ENCODE data around the gene ELK4.

Gene ELK4

DNA sequence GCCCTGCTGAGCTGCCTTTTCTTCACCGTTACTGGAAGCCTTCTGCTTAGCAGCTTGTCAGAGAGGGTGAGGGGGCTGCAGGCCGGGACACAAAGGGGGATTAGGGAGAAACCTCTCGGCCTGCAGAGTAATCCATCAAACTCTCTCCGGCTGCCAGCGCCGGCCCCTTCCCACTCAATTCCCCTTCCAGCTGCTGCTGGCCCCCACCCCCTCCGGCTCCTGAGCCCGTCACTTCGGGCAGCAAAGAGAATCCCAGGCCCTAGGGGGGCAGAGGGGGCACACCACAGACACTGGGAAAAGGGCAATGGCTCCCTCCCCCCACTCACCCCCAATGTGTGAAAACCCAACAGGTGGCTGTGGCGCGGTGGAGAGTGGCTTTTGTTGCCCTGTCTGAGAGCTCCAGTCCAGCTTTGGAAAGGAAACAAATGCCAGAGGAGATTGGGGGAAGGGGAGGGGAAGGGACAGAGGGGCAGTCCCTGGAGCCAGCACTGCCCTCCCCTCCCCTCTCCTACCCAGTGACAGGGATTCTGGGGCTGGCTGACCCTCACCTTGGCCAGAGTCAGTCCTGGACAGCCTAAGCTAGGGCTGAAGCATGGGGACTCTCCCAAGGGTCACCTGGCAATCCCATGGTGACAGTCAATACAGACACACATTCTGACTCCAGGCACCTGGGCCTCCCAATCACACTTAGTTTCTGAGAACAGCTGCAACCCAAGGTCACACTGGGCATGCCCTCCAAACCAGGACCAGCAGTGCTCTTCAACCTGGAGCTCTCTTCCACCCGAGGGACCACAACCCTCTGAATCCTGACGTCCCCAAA, 39.0 kb upstream of the ELK4 start:
- Histone ChIP-seq H3K36me3 (peaks cover 5% of the 10 kb centered on the region; the same call in 1 of the 2 replicates), H3K27me3 (ENCODE audit: insufficient read depth, low read depth, severe bottlenecking) (no peaks in the 10 kb centered on the region), H3K9me3 (ENCODE audit: severe bottlenecking) (no peaks in the 10 kb centered on the region), H3K4me3 (ENCODE audit: low read depth, low read length) (peak overlapping the region; percentile 28), H3K27ac (peak overlapping the region; percentile 95)
- TF ChIP-seq, protein P1, sequence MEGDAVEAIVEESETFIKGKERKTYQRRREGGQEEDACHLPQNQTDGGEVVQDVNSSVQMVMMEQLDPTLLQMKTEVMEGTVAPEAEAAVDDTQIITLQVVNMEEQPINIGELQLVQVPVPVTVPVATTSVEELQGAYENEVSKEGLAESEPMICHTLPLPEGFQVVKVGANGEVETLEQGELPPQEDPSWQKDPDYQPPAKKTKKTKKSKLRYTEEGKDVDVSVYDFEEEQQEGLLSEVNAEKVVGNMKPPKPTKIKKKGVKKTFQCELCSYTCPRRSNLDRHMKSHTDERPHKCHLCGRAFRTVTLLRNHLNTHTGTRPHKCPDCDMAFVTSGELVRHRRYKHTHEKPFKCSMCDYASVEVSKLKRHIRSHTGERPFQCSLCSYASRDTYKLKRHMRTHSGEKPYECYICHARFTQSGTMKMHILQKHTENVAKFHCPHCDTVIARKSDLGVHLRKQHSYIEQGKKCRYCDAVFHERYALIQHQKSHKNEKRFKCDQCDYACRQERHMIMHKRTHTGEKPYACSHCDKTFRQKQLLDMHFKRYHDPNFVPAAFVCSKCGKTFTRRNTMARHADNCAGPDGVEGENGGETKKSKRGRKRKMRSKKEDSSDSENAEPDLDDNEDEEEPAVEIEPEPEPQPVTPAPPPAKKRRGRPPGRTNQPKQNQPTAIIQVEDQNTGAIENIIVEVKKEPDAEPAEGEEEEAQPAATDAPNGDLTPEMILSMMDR (IDR thresholded peaks at IDR 0.05; ENCODE audit: low read depth, low read length): no peak
- DNase-seq: peak; percentile 100

DNA sequence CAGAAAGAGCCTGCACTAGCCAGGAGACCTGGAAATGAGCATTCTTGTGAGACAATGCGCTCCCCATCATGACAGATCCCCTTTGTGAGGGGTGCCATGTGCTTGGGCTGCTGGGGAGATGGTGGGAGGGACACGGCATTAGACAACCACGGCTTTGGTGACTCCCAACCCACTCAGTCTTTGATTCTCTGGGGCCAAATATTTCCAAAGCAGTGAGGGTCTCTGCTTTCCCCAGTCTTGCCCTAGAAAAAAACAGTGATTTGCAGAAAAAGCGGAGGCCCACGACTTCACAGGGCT, 38.3 kb upstream of the ELK4 start:
- Histone ChIP-seq H3K36me3 (peaks cover 5% of the 10 kb centered on the region; the same call in 1 of the 2 replicates), H3K27me3 (ENCODE audit: insufficient read depth, low read depth, severe bottlenecking) (no peaks in the 10 kb centered on the region), H3K4me3 (ENCODE audit: low read depth, low read length) (peak overlapping the region; percentile 28), H3K9me3 (ENCODE audit: severe bottlenecking) (no peaks in the 10 kb centered on the region), H3K27ac (peak overlapping the region; percentile 95)
- TF ChIP-seq, protein P1 (IDR thresholded peaks at IDR 0.05; ENCODE audit: low read depth, low read length): no peak
- no peak for DNase-seq

DNA sequence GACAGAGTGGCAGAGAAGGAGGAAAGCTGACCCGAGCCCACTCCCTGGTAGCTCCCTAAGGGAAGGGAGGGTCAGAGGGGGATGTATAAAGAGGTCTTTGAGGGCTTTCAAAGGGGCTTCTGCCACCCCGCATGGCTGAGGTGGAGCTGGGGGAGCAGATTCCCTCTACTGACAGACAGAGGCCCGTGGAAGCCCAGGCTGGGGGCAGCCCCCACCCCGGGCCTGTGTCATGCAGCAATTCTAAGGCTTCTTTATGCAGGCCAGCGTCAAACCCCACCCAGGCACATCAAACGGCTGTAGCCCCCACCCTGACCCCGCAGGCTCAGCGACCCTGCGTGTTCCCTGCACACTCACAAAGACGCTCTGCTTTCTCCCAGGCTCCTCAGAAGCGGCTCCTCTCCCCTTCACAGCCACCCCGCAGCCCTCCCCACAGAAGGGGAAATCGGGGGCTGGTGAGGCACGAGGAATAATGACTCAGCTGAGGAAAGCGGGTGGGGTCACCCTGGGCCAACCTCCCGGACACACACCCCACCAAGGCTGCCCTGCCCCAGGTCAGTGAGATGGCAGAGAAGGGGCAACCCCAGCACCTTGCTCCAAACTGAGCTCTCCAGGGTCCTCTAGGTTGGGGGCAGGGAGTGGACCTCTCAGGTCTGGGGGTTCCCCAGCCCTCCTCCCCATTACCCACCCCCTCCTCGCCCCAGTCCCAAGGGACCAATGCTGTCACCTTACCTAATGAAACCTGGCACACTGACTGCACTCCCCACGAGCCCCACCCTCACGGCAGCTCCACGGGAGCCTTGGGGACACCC, 37.7 kb upstream of the ELK4 start:
- Histone ChIP-seq H3K36me3 (no peaks in the 10 kb centered on the region; the same call in 1 of the 2 replicates), H3K4me3 (ENCODE audit: low read depth, low read length) (peak overlapping the region; percentile 28), H3K27me3 (ENCODE audit: insufficient read depth, low read depth, severe bottlenecking) (no peaks in the 10 kb centered on the region), H3K27ac (peak overlapping the region; percentile 95), H3K9me3 (ENCODE audit: severe bottlenecking) (no peaks in the 10 kb centered on the region)
- peak; percentile 56 for DNase-seq
- TF ChIP-seq, protein P1 (IDR thresholded peaks at IDR 0.05; ENCODE audit: low read depth, low read length): no peak

DNA sequence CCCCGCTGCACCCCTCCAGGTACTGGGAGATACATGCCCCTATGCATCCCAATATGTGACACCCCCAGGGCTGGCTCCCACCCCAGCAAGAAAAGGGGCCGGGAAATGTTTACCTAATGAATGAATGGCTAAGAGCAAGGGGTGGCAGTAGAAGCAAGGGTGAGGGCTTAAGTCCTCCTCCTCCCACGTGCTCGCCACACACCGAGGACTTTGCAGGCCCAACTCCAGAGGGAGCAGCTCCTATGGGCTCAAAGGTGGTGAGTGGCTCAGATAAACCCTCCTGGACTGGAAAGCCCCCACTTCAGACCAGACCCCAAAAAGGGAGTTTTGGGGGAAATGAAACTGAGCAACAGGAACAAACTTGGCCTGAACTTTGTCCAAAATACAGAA, 37.1 kb upstream of the ELK4 start:
- peaks cover 5% of the 10 kb centered on the region for H3K36me3 ChIP-seq
- no peak overlapping the region for H3K4me3 ChIP-seq (ENCODE audit: low read depth, low read length)
- DNase-seq: peak; percentile 92
- H3K9me3 ChIP-seq (ENCODE audit: severe bottlenecking): no peaks in the 10 kb centered on the region
- TF ChIP-seq, protein P1 (IDR thresholded peaks at IDR 0.05; ENCODE audit: low read depth, low read length): peak; percentile 77
- no peaks in the 10 kb centered on the region for H3K27me3 ChIP-seq (ENCODE audit: insufficient read depth, low read depth, severe bottlenecking)
- H3K27ac ChIP-seq: peak overlapping the region; percentile 95

DNA sequence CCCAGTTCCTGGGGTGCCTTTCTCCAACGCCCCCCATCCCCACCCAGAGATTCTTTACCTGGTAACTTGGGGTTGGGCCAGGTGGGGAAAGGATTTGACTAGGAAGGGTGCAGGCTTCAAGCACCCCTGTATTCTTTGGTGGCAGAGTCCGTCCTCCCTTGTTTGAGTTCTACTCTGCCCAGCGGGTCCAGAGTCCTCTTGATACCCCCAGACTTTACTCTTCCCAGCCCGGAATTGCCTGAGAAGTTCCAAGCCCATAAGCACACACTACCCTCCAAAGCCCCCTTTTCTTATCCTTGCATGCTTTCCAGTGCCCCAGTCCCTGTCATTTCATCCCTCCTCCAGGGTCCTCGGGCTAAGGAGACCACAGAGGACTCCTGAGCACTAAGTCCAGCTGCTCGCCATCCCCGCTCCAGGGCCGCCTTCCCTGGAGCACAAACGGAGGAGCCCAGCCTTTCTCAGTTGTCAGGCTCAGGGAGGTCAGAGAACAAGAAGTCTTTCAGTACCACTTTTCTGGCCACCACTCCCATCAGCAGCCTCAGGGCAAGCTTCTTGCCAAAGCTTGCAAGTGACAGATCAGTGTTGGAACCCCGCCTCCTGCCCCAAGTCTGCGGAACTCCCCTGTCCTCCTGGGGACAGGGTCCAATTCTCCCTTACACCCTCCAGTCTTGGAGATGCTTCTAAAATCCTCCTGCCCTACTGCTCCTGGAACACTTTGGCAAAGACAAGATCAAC, 36.3 kb upstream of the ELK4 start:
- H3K4me3 ChIP-seq (ENCODE audit: low read depth, low read length): no peak overlapping the region
- TF ChIP-seq, protein P1 (IDR thresholded peaks at IDR 0.05; ENCODE audit: low read depth, low read length): no peak
- H3K27me3 ChIP-seq (ENCODE audit: insufficient read depth, low read depth, severe bottlenecking): no peaks in the 10 kb centered on the region
- H3K36me3 ChIP-seq: peaks cover 14% of the 10 kb centered on the region
- H3K27ac ChIP-seq: peak overlapping the region; percentile 95; the same call in 1 of the 2 replicates
- no peak for DNase-seq
- no peaks in the 10 kb centered on the region for H3K9me3 ChIP-seq (ENCODE audit: severe bottlenecking)
